ENCODE data around the gene KLHL11.

GRCh38 chr17:41873559-41874292 is 8.5 kb upstream of the KLHL11 start:
- TF ChIP-seq EP300 (IDR thresholded peaks at IDR 0.05) (no peak), CTCF (IDR thresholded peaks at IDR 0.05) (no peak)
